ENCODE measurements around the gene PLAGL1.
A peak's percentile ranks its signal among the peaks of the same experiment; 100 is the strongest.

DNA sequence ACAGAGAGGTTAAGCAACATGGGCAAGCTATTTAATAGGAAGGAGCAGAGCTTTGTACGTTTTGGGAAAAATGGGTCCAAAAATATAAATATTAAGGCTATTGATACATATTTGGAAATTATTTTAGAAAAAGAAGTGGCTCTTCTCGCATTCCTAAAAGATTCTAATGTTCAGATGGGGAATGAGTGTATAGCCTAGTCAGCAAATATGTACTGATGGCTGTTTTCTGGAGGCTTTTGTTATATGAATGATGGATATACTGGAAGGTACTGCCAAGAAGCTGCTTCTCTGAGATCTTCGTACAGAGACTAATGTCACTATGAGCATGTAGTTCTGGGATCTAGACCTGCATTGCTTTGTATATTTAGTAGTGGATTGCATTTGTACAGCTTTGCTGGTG, 71.7 kb downstream of the PLAGL1 start:
- TF ChIP-seq, protein P1, sequence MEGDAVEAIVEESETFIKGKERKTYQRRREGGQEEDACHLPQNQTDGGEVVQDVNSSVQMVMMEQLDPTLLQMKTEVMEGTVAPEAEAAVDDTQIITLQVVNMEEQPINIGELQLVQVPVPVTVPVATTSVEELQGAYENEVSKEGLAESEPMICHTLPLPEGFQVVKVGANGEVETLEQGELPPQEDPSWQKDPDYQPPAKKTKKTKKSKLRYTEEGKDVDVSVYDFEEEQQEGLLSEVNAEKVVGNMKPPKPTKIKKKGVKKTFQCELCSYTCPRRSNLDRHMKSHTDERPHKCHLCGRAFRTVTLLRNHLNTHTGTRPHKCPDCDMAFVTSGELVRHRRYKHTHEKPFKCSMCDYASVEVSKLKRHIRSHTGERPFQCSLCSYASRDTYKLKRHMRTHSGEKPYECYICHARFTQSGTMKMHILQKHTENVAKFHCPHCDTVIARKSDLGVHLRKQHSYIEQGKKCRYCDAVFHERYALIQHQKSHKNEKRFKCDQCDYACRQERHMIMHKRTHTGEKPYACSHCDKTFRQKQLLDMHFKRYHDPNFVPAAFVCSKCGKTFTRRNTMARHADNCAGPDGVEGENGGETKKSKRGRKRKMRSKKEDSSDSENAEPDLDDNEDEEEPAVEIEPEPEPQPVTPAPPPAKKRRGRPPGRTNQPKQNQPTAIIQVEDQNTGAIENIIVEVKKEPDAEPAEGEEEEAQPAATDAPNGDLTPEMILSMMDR (IDR thresholded peaks at IDR 0.05; ENCODE audit: control extremely low read depth in 1 of 3, insufficient read depth in 1 of 3, low read depth in 1 of 3, low read length in 3 of 3) = no peak
- TF ChIP-seq EGR1 (IDR thresholded peaks at IDR 0.05; ENCODE audit: borderline replicate concordance, low read depth, low read length) (no peak), MAFK (IDR thresholded peaks at IDR 0.05; ENCODE audit: low read depth, low read length) (peak; percentile 18; the same call in 1 of the 2 replicates), FOSL1 (IDR thresholded peaks at IDR 0.05; ENCODE audit: insufficient read depth, low read depth, low read length) (no peak), SIRT6 (IDR thresholded peaks at IDR 0.05; ENCODE audit: low read length) (no peak), YY1 (IDR thresholded peaks at IDR 0.05; ENCODE audit: low read depth, low read length) (no peak), HDAC2 (IDR thresholded peaks at IDR 0.05; ENCODE audit: borderline replicate concordance in 1 of 2, low read depth in 2 of 2, low read length in 2 of 2) (no peak), CHD2 (IDR thresholded peaks at IDR 0.05; ENCODE audit: low read length) (no peak), TAF1 (IDR thresholded peaks at IDR 0.05; ENCODE audit: low read depth, low read length) (no peak), POLR2AphosphoS5 (IDR thresholded peaks at IDR 0.05; ENCODE audit: low read depth, low read length) (no peak), GABPA (IDR thresholded peaks at IDR 0.05; ENCODE audit: borderline replicate concordance, insufficient read depth, low read length) (no peak)
